GM18858 (cell line): ENCODE measurements around the gene DUSP10.
A peak's percentile ranks its signal among the peaks of the same experiment; 100 is the strongest.

ENCODE experiments used
- ATAC-seq: cut with Tn5 transposase; IDR thresholded peaks from one replicate; pipeline ENCODE4 v1.9.1; 2021; ENCODE audit not compliant: unreplicated experiment

The DUSP10 gene

DNA sequence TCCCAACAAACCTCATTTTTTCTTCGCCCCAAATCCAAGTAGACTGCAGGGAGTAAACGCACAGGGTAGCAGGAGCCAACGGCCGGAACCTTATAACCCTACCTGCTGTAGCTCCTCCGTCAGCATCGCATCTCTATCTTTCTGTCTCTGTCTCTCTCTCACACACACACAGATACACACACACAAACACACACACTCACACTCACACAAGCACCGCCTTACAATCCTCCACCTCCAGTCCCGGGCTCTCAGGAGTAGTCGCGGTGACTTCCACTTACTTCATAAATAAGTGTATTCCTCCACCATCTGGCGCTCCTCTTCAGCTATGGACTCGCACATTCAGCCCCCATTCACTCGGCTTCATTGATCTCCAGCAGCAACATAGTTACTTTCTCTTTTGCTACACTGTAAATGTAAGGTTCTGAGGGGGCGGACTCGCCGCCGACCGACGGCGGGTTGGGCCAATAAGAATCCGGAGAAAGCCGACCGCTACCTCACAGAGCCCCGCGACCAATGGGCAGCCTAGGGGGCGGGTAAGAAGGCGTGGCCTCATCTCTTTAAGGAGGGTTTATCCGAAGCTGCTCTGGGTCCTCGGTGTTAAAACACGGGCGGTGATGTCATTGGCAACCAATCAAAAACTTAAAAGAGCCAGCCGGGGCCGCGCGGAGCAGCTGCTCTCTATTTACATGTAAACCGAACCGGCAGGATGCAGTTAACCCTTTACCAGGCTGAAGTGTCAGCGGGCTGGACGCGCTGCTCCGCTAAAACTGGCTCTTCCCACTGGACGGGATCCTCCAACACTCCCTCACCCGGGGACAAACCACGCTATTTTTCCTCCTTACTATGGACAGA, at the start of gene DUSP10:
Gene DUSP10 (minus strand): TSS at position 387 of the 852 bp plus-strand sequence. CDS start 2,345 bp downstream, outside the sequence.
- peak; percentile 74 for ATAC-seq

DNA sequence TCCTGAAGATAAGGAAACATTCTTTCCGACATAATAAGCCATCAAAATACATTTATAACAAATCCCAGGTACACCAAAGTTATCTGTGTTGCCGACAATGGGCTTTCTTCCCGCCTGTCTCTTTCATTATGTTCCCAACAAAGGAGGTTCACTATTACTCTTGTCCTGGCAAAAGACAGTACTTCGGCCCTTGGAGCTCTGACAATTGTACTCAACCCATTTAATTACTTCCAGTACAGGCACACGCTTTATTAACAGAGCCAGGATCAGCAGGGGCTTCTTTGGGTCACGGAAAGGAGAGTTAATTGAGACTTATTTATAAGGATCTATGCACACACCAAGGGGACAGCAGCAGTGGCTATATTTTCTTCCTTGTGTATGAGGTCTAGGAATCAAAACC, 46.6 kb upstream of the DUSP10 start:
- no peak for ATAC-seq

DNA sequence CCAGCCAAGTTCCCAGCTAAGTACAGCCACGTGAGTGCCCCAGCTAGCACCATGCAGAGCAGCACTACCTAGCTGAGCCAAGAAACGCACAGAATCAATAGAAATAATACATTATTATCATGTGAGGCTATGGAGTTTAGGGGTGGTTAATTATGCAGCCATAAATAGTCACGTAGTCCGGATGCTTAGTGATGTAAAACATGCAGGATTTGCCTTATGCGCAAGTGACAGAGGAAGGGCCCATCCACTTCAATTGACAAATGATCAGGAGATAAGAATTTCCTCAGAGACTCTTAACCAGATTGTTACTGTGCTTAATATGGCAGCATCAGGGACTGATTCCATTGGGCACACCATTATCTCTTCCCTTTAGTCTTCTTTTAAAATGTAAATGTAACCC, 44.8 kb upstream of the DUSP10 start:
- ATAC-seq, result no peak

DNA sequence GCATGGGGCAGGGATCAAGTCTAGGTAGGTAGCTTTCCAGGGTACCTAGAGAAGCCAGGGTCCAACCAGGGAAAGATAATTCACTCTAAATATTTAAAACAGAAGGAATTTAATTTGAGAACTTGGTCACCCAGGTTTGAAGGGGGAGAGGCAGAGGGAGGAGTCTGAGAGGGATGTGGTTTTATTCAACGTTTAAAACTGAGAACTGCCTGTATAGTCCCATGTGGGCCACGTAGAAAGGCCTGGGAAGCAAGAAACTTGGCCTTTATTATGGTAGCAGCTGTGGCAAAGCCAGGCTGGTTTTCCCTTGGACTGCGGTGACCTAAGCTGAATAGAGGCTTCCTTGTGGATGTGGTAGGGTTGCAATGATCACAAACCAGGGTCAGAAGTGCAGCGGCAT, 42.0 kb upstream of the DUSP10 start:
- no peak for ATAC-seq

DNA sequence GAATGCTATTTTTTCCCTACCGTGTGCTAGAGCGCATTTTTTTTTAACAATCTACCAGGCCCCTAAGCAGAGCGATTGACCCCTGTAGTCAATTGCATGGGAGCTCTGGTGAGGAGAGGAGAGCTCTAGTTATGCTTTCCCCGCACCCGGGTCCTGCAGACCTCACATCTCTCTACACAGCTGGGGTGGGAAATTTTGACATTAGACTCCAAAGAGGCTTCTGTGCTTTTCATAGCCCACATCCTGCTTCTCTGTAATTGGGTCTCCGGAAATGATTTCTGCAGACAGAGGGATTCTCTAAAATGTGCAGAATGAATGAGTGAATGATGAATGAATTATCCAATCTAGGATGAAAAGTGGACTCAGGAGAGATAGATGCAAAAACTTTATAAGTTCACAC, 41.5 kb upstream of the DUSP10 start:
- no peak for ATAC-seq

DNA sequence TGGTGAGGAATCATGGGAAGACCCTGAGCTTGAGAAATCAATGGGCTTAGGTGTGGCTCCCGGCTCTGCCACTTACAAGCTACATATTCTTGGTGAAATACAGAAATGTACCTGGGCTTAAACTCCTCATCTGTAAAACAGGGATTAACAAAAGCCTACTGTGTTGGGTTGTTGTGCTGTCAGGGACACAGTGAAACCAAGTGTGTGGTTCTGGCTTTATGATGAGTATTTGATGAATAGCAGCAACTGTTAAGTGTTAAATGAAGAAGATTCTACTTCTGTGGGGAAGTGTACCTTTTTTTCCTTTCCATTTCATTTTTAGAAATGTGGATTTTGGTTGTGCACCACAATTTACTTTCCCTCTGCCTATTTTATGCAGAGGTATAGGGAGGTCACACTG, 41.1 kb upstream of the DUSP10 start:
- no peak for ATAC-seq

DNA sequence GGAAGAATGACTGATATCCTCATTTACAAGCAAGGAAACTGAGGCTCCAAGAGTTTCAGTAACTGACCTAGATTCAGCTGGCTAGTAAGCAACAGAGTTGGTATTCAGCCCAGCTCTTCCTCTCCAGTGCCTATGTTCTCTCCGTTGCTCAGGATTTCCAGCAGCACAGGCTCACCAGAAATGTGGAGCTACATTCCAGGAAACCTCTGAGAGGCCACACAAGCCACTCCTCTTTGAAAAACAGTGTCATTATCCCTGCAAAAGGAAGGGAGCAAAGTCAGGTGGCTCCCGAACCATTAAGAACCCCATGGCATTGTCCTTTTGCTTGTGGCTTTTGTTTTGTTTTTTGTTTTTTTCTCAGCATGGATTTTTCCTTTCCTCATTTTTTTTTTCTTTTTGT, 40.6 kb upstream of the DUSP10 start:
- no peak for ATAC-seq

DNA sequence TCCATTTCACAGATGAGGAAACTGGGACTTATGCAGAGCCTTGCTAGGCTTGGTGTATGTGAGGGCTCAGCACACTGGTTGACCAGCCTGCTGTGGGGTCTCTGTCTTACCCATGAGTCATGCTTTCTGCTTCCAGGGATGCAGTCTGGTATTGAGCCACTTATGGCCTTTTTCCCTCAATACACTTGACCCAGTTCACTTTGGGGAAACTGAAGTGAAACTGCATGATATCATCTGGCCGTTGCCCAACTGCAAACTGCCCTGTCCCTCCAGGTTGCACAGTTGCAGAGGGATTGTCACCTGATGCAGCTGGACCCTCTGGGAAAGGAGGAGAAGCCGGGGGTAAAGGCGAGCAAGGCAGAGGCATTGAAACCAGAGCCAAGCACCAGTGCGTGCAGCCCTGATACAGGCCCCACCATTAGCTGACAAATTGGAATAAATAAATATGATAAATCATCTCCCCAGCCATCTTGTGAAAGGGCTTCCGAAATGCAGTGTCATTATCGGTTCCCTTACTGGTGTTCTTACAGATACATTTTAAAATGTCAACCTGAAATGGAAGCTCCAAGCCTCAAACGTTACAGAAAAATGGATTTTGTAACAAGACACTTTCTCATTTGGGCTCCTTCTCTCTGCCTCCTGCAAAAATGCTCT, 39.3 kb upstream of the DUSP10 start:
- ATAC-seq, result no peak

DNA sequence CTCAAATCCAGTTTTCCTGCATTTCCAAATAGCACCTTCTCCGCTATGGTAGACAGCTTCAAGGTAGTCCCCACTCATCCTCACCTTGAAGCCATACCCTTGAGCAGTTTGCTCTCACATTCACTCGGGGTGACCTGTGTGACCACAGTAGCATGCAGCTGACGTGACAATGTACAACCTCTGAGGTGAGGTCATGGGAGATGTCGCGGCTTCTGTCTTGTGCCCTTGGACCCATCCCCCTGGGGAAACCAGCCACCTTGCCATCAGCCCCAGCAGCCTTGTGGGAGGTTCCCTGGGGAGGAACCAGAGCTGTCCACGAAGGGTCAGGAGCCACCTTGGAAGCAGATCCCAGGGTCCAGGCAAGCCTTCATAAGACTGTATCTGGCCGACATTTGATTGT, 38.3 kb upstream of the DUSP10 start:
- no peak for ATAC-seq

DNA sequence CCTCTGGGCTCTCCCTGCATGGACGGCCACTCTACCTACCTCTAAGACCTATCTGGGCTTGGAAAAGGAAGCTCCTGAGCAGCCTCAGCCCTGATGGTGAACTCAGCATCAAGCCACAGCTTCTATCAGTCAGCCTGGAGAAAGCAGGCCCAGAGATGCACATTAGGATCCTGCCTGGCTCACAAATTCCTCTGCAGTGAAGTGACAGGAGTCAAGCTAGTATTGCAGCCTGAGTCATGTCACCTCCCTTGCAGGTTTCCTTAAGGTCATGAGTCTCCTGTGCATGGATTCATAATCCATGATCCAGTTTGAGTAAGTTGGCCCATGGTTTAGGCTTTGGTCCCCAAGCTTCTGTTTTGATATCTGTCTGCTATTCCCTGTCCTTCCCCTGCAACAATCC, 37.9 kb upstream of the DUSP10 start:
- ATAC-seq, result no peak

DNA sequence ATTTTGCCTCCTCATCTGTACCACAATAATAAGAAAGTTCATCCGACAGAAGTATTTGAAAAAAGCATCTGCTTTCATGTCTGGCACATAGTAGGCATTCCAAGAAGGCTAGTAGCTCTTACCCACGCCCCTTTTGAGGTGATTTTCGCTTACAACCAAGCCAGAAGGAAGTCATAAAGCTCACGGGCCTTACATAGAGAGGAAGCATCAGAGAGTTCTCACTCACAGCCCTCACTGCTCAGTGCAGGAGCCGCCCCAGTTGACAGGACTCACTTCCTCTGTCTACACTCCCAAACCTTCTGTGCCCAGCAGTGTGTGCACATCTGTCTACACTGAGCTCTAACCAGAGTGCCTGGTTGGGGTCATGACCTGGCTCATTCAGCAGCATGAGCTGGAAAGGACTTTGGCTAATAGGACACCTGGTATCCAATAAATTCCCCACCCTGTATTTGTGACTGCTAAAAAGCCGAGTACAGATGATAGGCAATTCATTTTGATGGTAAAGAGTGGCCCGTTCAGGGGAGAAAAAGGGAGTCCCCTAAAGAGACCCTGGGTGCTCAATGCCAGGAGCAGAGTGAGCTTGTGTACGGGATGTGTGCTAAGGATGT, 36.8 kb upstream of the DUSP10 start:
- ATAC-seq, result peak; percentile 24

DNA sequence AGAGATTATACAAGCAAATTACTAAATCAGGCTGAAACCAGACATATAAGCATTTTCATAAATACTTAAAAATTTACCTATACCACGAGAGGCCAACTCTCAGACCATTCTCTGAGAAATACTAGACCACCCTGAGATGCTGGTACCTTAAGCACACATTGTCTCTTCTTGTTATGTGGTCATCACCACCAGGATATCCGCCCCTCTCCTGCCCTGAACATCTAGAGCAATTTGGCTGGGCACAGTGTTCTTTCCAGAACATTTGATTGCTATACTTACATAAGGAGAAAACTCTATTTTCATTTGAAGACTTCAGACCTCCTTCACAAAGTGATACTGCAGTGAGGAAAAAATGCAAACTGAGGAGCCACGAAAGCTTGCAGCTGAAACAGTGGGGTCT, 36.2 kb upstream of the DUSP10 start:
- ATAC-seq, result peak; percentile 21

DNA sequence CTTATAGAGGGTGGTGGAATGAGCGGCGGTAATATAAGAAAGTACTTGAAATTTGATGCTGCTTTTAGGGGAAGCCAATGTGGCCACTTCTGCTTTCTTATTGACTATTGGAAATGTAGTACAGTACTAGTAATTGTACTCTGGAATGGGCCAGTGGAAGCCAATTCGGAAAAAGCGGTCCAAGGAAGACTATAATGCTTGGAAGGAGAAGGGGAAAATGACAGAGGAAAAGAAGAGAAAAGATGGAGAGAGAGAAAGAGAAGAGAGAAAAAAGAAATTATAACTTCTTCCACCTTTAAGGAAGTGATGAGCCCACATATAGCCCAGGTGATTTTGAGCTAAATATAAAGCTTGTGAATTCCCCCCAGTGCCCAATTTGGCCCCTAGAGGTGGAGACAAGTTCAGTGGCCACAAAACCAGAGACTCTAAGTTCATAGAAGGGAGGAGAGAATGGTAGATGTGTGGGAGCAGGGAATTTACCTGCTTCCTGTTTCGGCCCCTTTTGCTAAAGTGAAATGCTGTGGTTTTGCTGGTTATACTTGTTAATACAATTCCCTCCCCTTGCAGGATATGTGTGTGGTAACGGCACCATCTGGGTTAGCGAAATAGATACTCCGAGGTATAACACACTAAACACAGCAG, 35.7 kb upstream of the DUSP10 start:
- peak; percentile 62 for ATAC-seq

DNA sequence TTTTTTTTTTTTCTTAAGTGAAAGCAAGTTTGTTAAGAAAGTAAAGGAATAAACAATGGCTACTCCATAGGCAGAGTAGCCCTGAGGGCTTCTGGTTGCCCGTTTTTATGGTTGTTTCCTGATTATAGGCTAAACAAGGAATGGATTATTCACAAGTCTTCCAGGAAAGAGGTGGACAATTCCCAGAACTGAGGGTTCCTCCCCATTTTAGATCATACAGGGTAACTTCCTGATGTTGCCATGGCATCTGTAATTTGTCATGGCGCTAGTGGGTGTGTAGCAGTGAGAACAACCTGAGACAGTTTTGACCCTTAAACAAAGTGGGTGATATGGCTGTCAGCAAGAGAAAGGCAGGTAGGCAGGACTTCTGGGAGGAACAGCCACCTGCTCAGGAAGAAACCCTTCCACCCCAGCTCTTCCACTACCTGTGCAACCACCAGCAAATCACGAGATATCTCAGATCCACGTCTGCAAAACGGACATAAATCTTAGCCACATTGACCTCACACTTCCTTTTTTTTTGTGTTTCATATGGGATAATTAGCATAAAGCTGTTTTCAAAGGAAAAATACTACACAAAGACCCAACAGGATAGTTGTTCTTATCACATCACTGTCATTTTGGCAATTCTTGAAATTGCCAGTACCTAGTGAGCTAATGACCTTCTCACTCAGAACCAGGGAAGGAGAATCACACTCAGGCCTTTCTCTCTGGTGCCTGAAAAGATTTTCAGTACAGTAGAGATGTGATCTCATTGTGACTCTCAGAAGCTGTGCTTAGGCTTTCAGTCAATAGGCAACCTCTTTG, 34.8 kb upstream of the DUSP10 start:
- ATAC-seq, result peak; percentile 28

DNA sequence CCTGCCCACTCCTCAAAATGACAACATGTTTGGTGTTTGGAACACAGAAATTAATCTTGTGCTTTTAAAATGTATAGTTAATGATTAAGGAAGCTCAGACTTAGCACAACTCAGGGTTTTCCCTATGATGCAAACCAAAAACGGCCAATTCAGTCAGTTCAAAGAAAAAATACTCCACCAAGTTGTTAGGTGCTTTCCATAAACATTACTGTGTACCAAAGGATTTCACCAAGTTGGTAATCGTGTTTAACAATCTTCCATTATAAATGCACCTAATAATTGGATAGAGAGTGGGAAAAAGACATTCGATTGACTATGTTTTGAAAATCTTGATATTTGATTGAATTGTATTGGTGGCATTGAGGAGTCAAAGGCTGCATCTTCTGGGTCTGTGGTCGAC, 33.3 kb upstream of the DUSP10 start:
- no peak for ATAC-seq

DNA sequence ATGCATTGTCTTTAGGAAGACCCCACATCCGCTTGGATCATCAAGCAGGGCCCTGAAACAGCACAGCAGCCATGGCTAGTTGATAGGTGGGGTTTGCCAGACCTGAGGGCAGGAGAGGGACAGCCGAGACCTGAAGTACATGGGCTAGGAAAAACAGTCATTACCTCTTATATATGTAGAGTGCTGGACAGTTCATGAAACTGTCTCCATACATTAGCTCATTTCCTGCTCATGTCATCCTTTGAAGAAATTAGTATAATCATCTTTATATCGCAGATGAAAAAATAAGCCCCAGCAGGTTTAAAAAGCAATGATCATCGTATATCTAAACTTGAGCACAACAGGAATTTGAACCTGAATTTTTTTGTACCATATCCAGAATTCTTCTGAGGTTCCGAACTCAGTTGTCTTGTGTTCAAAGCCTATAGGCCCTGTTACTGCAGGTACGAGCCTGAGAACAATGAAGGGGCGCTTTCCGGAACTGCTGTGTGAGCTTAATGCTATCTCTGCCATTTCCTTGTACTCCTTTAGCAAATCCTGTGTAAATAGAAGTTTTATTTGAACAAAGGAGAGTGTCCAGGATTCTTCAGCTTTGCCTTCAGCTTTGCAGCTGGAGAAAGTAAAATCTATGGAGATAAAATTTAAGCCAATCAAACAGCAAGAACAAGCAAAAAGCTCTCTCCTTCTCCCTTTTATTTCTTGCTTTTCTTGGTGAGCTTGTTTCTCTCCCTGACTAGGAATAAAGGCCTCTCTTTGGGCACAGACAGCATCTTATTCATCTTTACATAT, 32.4 kb upstream of the DUSP10 start:
- no peak for ATAC-seq

DNA sequence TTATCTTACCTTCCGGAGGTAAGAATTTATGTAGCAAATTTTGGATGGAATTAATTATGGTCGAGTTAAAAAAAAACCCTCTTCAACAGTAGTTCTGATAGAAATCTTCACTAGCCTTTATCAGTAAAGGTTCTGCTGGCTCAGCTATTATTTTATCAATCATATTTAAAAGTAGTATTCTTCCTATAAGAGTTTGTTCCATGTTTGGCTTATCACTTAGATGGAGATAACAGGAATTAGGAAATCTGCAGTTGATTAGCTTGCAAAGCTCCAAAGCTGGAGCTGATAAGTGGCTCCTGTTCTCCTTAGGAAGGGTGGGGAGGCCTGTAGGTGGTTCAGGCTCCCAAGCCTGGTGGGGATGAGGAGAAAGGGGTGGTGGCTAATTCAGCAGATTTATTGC, 31.5 kb upstream of the DUSP10 start:
- no peak for ATAC-seq

DNA sequence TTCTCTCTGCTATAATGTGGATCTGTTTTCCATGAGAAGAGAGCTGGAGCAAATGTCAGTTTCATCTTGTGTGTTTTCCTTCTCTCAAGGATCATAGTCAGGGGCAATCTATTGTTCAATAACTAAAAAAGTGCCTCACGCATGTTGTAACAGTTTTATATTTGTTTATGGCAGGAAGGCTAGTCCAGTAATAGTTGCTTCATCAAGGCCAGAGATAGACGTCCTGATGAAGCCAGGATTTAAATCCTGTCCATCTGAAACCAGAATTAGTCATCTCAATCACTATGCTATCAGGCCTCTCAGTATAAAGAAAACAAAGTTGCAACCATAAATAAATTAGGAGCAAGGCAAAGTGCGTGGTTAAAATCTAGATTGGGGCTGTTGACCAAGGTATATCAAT, 30.2 kb upstream of the DUSP10 start:
- no peak for ATAC-seq

DNA sequence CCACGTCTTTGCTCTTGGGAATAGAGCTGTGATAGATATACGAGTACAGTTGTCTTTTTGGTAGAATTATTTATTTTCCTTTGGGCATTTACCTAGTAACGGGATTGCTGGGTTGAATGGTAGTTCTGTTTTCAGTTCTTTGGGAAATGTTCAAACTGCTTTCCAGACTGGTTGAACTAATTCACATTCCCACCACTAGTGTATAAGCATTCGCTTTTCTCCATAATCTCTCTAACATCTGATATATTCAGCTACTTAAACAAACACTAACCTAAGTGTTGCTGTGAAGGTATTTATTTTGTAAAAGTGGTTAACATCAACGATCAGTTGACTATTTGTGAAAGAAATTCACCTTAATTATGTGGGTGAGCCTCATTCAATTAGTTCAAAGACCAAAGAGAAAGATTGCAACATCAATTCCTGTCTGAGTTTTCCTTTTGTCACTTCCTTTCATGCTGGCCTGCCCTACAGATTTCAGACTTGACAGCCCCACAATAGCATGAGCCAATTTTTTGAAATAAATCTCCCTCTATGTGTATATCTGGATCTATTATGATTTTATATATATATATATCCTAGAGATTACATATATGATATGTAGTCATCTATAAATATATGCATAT, 26.7 kb upstream of the DUSP10 start:
- ATAC-seq, result no peak

DNA sequence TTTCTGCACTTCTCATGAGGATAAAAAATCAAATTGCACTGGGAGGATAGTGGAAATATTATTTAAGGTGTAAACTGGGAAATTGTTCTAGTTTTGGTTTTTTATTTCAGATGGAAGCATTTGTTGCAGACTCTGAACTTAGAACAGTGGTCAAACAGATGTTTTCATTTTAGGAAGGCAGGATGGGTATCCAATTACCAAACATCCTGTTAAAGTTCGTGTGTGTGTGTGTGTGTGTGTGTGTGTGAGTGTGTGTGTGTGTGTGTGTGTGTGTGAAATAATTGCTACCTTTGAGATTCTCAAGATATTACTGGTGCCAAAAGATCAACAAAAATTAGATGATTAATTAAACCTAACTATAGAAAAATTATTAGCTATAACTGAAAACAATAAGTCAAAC, 24.3 kb upstream of the DUSP10 start:
- no peak for ATAC-seq
